Lower leg skin (tissue), 4 donors: ENCODE measurements around the gene JAG2. TPM values are rescaled to one million over a fixed set of nuclear protein-coding genes. Genes with fewer than 3 reads are reported as not detected.

Source experiments
- DNase-seq, 2 donors: peaks; one replicate each; pipeline ENCODE4 v3.0.0-alpha.2; 2019; ENCODE audit warnings: low spot score in 2 of 2
- H3K4me3 ChIP-seq: fragments of 200-600 bp; sonication (generic); 2 replicates; pipeline ENCODE4 v1.5.1; 2017; ENCODE audit warnings: mild to moderate bottlenecking, low read depth; ENCODE audit not compliant: poor library complexity, severe bottlenecking
- CTCF ChIP-seq, 3 donors: fragments of 450-650 bp; IDR thresholded peaks; one replicate each; pipeline ENCODE4 v1.5.1; 2016; ENCODE audit warnings: antibody characterized with exemption in 3 of 3, mild to moderate bottlenecking in 3 of 3, moderate library complexity in 2 of 3
- POLR2A ChIP-seq, 2 donors: fragments of 450-650 bp; IDR thresholded peaks; one replicate each; pipeline ENCODE4 v1.6.1; 2016 to 2017; ENCODE audit warnings: antibody characterized with exemption in 2 of 2, mild to moderate bottlenecking in 1 of 2, moderate library complexity in 1 of 2
- WGBS, 2 donors: methylation state at CpG; one replicate each; pipeline ENCODE4 v1.1.5; 2018; 5-methylcytosine and 5-hydroxymethylcytosine counted together
- intact Hi-C: fragments of 100-400 bp; cut with DNase I; formaldehyde crosslinking; loops from one replicate; pipeline ENCODE4 v1.15.0; 2023; ENCODE audit warnings: low total_unique reads
- total RNA-seq, 4 donors: library from RNA; depleted of rRNA; stranded (reverse); fragments of >200 nt; gene quantifications; one replicate each; pipeline ENCODE4 v1.1.0, GENCODE V29; 2016

JAG2 gene
- total RNA-seq, 4 donors from 2014 or later = 50.4 to 96.1 (median 63.1) TPM

- H3K4me3 ChIP-seq = no peak overlapping the region
- WGBS, 2 donors = 75% methylated on average over 12 of the region's 12 CpGs
- TF ChIP-seq POLR2A (IDR thresholded peaks at IDR 0.05) = no peak
- no peak for TF ChIP-seq CTCF (IDR thresholded peaks at IDR 0.05)
- DNase-seq = no peak
- intact Hi-C loops = loop anchor here (10.0 kb wide), 1 partner anchor 66 kb away; no protein-coding TSS in a partner anchor
Observed at GRCh38 chr14:105160776-105161175, 7.8 kb downstream of the JAG2 start.

- TF ChIP-seq CTCF (IDR thresholded peaks at IDR 0.05) (no peak), POLR2A (IDR thresholded peaks at IDR 0.05) (no peak)
- no peak overlapping the region for H3K4me3 ChIP-seq
- intact Hi-C loops = no loop called here
- no peak for DNase-seq
- WGBS, 2 donors = 74 to 75% methylated on average over 14 of the region's 14 CpGs
Observed at GRCh38 chr14:105159344-105159743, 9.2 kb downstream of the JAG2 start.

- intact Hi-C loops = no loop called here
- TF ChIP-seq CTCF (IDR thresholded peaks at IDR 0.05) (no peak), POLR2A (IDR thresholded peaks at IDR 0.05) (no peak)
- no peak for DNase-seq
- H3K4me3 ChIP-seq = no peak overlapping the region
- WGBS, 2 donors = 64 to 69% methylated on average over 12 of the region's 12 CpGs
Observed at GRCh38 chr14:105158794-105159193, 9.8 kb downstream of the JAG2 start.

GRCh38 chr14:105157872-105158271 lies 10.7 kb downstream of the JAG2 start:
- TF ChIP-seq CTCF (IDR thresholded peaks at IDR 0.05) = no peak
- no peak for TF ChIP-seq POLR2A (IDR thresholded peaks at IDR 0.05)
- intact Hi-C loops = no loop called here
- DNase-seq = no peak
- 83 to 92% methylated on average over 15 of the region's 15 CpGs for WGBS, 2 donors
- H3K4me3 ChIP-seq = no peak overlapping the region

GRCh38 chr14:105156414-105157375 lies 11.9 kb downstream of the JAG2 start:
- no peak for DNase-seq

More at GRCh38 chr14:105156414-105157375, 11.9 kb downstream of the JAG2 start:
- intact Hi-C loops = no loop called here
- no peak overlapping the region for H3K4me3 ChIP-seq
- WGBS, 2 donors = 72 to 81% methylated on average over 30 of the region's 31 CpGs
- TF ChIP-seq CTCF (IDR thresholded peaks at IDR 0.05) (no peak), POLR2A (IDR thresholded peaks at IDR 0.05) (no peak)
